GM19023 (cell line): ENCODE data around the gene TIMP2.

Experiments
- ATAC-seq: cut with Tn5 transposase; IDR thresholded peaks from one replicate; pipeline ENCODE4 v1.9.1; 2021; ENCODE audit warnings: mild to moderate bottlenecking, moderate library complexity; ENCODE audit not compliant: unreplicated experiment

Gene TIMP2

GRCh38 chr17:78819806-78820792, 105.1 kb downstream of the TIMP2 start:
- no peak for ATAC-seq

- ATAC-seq: no peak
These were observed 105.8 kb downstream of the TIMP2 start for GRCh38 chr17:78819402-78819801.

- no peak for ATAC-seq
These were observed 106.3 kb downstream of the TIMP2 start for GRCh38 chr17:78818932-78819331.

GRCh38 chr17:78818152-78818846, 106.9 kb downstream of the TIMP2 start:
- no peak for ATAC-seq

- no peak for ATAC-seq
These were observed 108.1 kb downstream of the TIMP2 start for GRCh38 chr17:78817123-78817522.

- ATAC-seq: no peak
These were observed 109.5 kb downstream of the TIMP2 start for GRCh38 chr17:78815696-78816095.

- ATAC-seq: no peak
These were observed 112.3 kb downstream of the TIMP2 start for GRCh38 chr17:78812855-78813254.

- no peak for ATAC-seq
These were observed 117.0 kb downstream of the TIMP2 start for GRCh38 chr17:78808163-78808562.

- ATAC-seq: no peak
These were observed 118.7 kb downstream of the TIMP2 start for GRCh38 chr17:78806451-78806850.

GRCh38 chr17:78805301-78805700, 119.9 kb downstream of the TIMP2 start:
- no peak for ATAC-seq

- no peak for ATAC-seq
These were observed 120.4 kb downstream of the TIMP2 start for GRCh38 chr17:78804777-78805176.

GRCh38 chr17:78803186-78803845, 121.9 kb downstream of the TIMP2 start:
- ATAC-seq: no peak
